HG03039 (cell line): ENCODE results near the gene FAM210B.
"Not testable (repeated sequence)": the region's sequence is repeated elsewhere in the genome, so short reads cannot be mapped to it uniquely, and the experiment has no call there.

Experiments
- ATAC-seq: cut with Tn5 transposase; IDR thresholded peaks from one replicate; pipeline ENCODE4 v1.9.1; 2021; ENCODE audit warnings: mild to moderate bottlenecking, moderate library complexity; ENCODE audit not compliant: unreplicated experiment

Gene FAM210B

GRCh38 chr20:56358600-56359211, at the start of gene FAM210B:
Gene FAM210B, plus strand, starts transcription at chr20:56358974. Its CDS starts 32 bp downstream, at chr20:56359006.
- peak; percentile 97 for ATAC-seq

- no peak for ATAC-seq
Observed at GRCh38 chr20:56316051-56316450, 42.7 kb upstream of the FAM210B start.

- no peak for ATAC-seq
Observed at GRCh38 chr20:56316483-56316882, 42.3 kb upstream of the FAM210B start.

- no peak for ATAC-seq
Observed at GRCh38 chr20:56322681-56323080, 36.1 kb upstream of the FAM210B start.

- ATAC-seq: no peak
Observed at GRCh38 chr20:56323206-56323605, 35.6 kb upstream of the FAM210B start.

- no peak for ATAC-seq
Observed at GRCh38 chr20:56323656-56324055, 35.1 kb upstream of the FAM210B start.

GRCh38 chr20:56324806-56325205, 34.0 kb upstream of the FAM210B start:
- ATAC-seq: no peak

- ATAC-seq: no peak
Observed at GRCh38 chr20:56328861-56329260, 29.9 kb upstream of the FAM210B start.

GRCh38 chr20:56336709-56337108, 22.1 kb upstream of the FAM210B start:
- ATAC-seq: not testable (repeated sequence)

- ATAC-seq: no peak
Observed at GRCh38 chr20:56342783-56343182, 16.0 kb upstream of the FAM210B start.

- ATAC-seq: peak; percentile 64
Observed at GRCh38 chr20:56343861-56344381, 14.9 kb upstream of the FAM210B start.

- ATAC-seq: no peak
Observed at GRCh38 chr20:56345911-56346310, 12.9 kb upstream of the FAM210B start.

- ATAC-seq: no peak
Observed at GRCh38 chr20:56347628-56348304, 11.0 kb upstream of the FAM210B start.

GRCh38 chr20:56348305-56348693, 10.5 kb upstream of the FAM210B start:
- ATAC-seq: no peak

- ATAC-seq: no peak
Observed at GRCh38 chr20:56348746-56349145, 10.0 kb upstream of the FAM210B start.

GRCh38 chr20:56350842-56351241, 7.9 kb upstream of the FAM210B start:
- ATAC-seq: no peak

- no peak for ATAC-seq
Observed at GRCh38 chr20:56352345-56353055, 6.3 kb upstream of the FAM210B start.

GRCh38 chr20:56353356-56353755, 5.4 kb upstream of the FAM210B start:
- ATAC-seq: no peak

- no peak for ATAC-seq
Observed at GRCh38 chr20:56358070-56358469, 704 bp upstream of the FAM210B start.

GRCh38 chr20:56359212-56360132, 698 bp downstream of the FAM210B start:
- no peak for ATAC-seq
